HG03469 (cell line): ENCODE measurements around the gene CLASP1.
"Not testable (repeated sequence)": the region's sequence is repeated elsewhere in the genome, so short reads cannot be mapped to it uniquely, and the experiment has no call there.

ENCODE experiments used
- ATAC-seq: cut with Tn5 transposase; IDR thresholded peaks from one replicate; pipeline ENCODE4 v1.9.1; 2021; ENCODE audit warnings: mild to moderate bottlenecking, moderate library complexity, moderate number of reproducible peaks; ENCODE audit not compliant: unreplicated experiment

CLASP1 gene

GRCh38 chr2:121584741-121585140 lies 64.5 kb downstream of the CLASP1 start:
- ATAC-seq = no peak

- no peak for ATAC-seq
Measured at GRCh38 chr2:121583555-121583954, 65.7 kb downstream of the CLASP1 start.

DNA sequence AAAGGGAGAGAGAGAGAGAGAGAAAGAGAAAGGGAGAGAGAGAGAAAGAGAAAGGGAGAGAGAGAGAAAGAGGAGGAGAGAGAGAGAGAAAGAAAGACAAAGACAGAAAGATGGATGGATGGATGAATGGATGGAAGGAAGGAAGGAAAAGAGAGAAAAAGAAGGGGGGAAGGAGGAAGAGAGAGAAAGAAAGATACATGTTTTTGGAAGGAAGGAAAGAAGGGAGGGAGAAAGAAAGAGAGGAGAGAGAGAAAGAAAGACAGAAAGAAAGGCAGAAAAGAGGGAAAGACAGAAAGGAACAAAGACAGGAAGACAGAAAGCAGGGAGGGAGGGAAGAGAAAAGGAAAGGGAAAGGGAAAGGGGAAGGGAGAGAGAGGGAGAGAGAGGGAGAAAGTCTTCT lies 67.0 kb downstream of the CLASP1 start:
- ATAC-seq = no peak

DNA sequence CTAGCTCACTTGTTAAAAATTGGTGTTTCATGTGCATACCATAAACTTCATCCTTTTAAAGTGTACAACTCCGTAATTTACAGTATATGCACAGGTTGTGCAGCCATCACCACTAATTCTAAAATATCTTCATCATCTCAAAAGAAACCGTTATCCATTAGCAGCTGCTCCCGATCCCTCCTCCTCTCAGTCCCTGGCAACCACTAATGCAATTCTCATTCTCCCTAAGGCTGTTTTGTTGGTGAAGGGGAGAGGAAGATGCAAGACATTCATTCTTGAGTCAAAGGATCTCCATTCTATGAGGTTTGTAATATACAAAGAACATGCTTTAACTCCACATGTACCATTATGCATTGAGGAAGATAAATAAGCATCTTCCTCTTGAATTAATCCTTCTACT lies 70.0 kb downstream of the CLASP1 start:
- no peak for ATAC-seq

DNA sequence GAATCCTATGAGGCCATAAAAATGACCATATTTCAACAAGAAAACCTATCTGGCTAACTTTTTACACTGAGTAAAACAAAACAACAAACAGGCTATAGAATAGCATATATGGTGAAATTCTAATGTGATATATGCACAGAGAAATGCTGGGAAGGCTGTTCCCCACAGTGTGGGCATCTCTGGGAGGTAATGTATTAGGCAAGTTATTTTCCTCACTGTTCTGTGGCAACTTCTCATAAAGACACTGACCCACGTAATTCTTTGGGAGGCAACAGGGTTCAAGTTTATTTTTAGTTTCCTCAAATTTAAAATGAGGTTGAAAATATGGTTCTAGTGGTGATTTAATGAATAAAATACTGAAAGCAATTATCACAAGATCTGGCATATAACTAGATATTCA lies 71.9 kb downstream of the CLASP1 start:
- no peak for ATAC-seq

GRCh38 chr2:121576263-121576662 lies 73.0 kb downstream of the CLASP1 start:
- ATAC-seq = no peak

GRCh38 chr2:121575800-121576199 lies 73.5 kb downstream of the CLASP1 start:
- no peak for ATAC-seq

GRCh38 chr2:121570667-121571055 lies 78.6 kb downstream of the CLASP1 start:
- ATAC-seq = no peak

DNA sequence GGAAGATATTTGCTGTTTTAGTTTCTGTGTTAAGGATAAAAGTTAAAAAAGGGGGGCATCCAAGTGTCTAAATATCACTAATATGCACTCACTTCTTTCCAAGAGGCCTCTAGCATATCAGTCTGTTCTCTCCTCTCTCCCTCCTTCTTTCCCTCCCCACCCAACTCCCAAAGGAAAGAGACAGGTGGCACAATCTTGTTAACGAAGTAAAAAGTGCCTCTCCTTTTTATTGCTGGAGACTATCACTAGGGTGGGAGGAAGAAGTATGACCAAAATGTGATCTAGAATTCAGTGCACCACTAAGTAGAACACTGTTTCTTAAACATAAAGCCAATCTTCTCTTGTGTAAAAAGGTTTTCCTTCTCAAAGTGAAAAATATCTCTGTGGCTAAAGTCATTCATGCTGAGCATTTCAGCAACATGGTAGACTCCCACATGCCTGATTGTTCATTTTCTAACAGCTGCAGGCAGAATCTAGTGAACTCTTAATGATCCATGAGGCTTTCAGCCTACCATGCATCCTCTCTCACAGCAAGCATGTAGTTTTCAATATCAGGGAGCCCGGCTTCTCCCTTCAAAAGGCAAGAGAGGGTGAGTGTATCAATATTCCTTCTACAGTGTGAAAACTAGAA lies 79.1 kb downstream of the CLASP1 start:
- no peak for ATAC-seq

DNA sequence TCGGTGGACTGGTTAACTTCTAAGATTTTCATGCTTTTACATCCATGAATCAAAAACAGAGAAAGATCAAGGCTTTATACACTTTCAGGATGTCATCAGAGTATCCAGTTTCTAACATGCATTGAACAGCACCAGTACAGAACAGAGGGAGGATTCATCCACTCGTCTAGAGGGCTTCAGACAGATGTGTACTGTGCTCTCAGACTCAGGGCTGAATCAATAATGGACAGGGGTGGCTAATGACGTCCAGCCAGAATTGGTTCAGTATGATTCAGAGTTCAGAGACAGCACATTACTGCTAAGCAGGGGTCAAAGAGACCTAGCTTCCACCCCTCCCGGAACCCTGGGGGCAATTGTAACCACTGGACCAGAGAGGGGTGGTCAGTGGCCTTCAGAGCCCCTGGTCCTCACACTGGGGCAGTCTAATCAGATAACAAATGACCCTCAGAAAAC lies 81.3 kb downstream of the CLASP1 start:
- ATAC-seq = no peak

GRCh38 chr2:121567452-121567851 lies 81.8 kb downstream of the CLASP1 start:
- no peak for ATAC-seq

DNA sequence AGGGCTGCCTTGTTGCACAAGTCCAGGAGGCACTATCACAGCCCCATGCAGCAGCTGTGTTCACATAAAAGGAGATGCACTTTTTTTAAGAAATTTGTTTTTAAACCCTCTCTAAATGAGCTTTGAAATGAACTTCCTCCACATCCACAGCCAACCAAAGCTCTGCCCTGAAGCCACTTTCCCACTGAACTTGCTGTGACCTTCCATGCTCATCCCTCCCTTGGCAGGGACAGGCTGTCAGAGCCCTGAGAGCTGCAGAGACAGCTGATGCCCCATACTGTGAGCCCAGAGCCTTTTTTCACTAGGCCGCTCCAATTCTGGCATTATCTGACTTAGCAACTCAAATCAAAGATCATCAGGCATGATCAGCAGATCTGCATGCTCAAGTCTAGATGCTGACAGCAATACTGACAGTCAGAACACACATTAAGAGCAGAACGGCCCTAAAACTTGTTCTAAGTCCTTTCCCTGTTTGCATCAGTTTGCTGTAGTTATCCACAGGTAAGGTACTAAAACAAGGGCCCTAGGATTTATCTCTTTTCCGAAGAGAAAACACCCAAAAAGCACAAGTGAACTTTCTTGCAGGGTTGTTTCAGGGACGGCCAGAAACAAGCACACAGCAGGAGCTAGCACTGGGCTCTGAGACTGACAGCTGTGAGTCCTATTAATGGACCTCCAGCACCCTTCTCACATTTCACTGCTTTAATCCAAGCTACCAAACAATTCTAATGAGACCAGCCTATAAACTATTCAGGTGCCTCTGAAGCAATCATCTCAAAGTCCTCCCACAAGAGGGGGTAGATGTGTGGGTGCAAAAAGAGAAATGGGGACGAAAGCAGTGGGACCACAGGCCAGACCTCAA lies 83.6 kb downstream of the CLASP1 start:
- no peak for ATAC-seq

- no peak for ATAC-seq
Measured at GRCh38 chr2:121564905-121565304, 84.4 kb downstream of the CLASP1 start.

DNA sequence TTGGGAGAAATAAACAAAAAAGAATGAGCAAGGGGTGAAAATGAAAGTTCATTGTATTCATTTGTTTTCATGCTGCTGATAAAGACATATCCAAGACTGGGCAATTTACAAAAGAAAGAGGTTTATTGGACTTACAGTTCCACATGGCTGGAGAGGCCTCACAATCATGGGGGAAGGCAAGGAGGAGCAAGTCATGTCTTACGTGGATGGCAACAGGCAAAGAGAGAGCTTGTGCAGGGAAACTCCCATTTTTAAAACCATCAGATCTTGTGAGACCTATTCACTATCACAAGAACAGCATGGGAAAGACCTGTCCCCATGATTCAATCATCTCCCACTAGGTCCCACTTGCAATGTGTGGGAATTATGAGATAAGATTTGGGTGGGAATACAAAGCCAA lies 85.5 kb downstream of the CLASP1 start:
- ATAC-seq = not testable (repeated sequence)

GRCh38 chr2:121562269-121563176 lies 86.7 kb downstream of the CLASP1 start:
- ATAC-seq = no peak

- no peak for ATAC-seq
Measured at GRCh38 chr2:121561617-121562268, 87.5 kb downstream of the CLASP1 start.

DNA sequence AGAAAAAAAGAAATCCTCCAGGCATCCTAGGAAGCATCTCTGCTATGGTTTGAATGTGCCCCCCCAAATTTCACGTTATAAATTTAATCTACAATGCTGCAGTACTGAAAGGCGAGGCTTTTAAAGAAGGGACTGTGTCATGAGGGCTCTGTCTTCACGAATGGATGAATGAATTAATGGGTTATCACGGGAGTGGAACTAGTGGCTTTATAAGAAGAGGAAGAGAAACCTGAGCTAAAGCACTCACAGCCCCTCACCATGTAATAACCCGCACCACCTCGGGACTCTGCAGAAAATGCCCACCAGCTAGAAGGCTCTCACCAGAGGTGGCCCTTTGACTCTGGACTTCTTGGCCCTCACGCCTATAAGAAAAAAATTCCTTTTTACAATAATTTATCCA lies 90.9 kb downstream of the CLASP1 start:
- peak; percentile 41 for ATAC-seq

DNA sequence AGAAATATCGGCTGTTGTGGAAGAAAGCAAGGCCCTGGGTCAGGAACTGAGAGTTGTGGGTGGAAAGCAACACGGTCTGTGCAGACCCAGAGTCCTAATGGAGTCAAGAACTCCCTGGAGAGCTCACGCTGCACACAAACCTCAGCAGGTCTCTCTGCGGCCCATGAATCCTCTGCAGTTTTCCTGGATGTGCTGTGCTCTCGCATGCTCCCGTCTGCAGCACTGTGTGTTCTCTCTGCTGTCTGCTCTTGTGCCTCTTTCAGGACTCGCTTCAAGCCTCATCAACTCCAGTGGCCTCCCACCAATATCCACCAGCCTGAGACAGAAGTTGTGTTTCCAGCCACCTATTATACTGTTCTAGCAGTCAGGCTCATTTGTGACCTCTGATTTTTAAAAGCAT lies 94.3 kb downstream of the CLASP1 start:
- ATAC-seq = no peak

DNA sequence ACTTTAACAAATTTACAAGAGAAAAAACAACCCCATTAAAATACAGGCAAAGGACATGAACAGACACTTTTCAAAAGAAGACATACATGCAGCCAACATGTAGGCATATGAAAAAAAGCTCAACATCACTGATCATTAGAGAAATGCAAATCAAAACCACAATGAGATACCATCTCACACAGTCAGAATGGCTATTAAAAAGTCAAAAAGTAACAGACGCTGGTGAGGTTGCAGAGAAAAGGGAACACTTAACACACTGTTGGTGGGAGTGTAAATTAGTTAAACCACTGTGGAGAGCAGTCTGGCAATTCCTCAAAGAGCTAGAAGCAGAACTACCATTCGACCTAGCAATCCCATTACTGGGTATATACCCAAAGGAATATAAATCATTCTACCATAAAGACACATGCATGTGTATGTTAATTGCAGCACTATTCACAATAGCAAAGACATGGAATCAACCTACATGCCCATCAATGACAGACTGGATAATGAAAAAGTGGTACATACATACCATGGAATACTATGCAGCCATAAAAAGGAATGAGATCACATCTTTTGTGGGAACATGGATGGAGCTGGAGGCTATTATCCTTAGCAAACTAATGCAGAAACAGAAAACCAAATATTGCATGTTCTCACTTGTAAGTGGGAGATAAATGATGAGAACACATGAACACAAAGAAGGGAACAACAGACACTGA lies 96.6 kb downstream of the CLASP1 start:
- ATAC-seq = peak; percentile 67

- no peak for ATAC-seq
Measured at GRCh38 chr2:121550669-121551068, 98.6 kb downstream of the CLASP1 start.
